Activated naive CD4-positive, alpha-beta T cell (primary cell): ENCODE data around the gene ZNRF1.
"Not testable (repeated sequence)": the region's sequence is repeated elsewhere in the genome, so short reads cannot be mapped to it uniquely, and the experiment has no call there.

Source experiments
- DNase-seq, 4 experiments: peaks; one replicate each; lab custom pipeline; 2025; lab: John Stamatoyannopoulos, UW

Gene ZNRF1

DNA sequence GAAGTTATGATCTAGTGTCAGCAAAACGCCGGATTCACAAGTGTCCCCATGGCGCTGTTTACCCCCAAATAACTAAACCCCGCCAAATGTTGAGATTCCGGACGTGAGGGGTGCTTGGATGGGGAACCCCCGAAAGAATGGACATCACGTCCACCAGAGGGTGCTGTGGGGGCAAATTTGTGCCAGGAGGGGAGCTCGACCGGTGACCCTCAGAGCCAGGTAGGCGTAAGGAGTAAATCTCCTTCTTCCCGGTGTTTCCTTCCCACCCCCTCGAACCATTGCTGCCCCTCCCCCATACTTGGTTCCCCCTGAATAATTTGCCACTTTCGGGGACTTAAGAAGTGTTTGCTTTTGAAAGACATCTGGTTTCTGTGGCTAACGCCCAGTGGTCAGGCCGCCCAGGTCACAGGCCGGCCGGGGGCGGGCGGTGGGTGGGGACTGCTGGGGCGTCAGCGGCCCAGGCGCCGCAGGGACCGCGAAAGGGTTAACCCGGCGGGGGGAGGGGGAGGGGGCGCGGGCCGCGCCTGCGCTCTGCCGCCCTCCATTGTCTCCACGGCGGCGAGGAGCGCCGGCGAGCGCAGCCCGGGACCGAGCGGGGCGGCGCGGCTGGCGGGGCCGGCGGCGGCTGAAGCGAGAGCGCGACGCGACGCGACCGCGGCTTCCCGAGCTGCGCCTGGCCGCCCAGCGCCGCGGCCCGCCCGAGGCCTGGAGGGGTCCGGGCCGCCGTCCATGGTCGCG lies at the start of gene ZNRF1:
TSS of gene ZNRF1 (plus strand) at position 544 of the 738 bp plus-strand sequence. CDS start 648 bp downstream, outside the sequence.
- DNase-seq, result peak; percentile 41 to 81 (median 61)

GRCh38 chr16:74949309-74949708 lies 49.5 kb upstream of the ZNRF1 start:
- no peak for DNase-seq

DNA sequence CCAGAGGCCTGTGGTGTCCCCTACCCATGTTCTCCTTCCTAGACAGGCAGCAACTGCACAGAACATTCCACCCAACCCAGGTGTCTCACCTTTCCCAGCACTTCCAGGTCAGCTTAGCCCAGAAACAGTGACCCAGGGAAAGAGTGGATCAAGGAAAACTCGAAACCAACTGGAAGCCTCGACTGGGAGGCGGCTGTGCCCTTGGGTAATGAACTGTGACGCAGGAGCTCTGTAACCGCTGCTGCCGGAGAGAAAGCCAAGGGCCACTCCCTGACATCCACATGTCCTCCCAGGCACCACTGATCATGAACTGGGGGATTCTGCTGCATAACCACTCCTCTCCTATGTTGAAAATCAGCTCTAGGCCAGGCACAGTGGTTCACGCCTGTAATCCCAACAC lies 48.3 kb upstream of the ZNRF1 start:
- DNase-seq, result no peak

DNA sequence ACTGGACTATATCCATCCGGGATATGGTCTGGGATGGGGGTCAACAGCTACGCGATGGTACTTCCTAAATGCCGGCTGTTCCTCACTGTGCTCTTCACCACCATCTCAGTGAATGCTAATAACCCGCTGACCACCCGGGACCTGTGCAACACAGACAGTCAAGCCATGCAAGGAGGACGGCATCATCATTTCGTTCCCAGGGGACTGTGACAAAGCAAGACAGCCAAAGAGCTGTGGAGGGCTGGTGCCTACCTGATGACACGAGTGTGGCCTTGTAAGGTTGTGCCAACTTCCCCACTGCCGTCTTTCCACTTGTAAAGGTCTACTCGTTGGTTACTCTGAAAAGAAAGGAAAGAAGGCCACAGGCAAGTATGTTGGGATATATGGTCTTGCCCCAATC lies 47.6 kb upstream of the ZNRF1 start:
- no peak for DNase-seq

GRCh38 chr16:74951681-74952080 lies 47.1 kb upstream of the ZNRF1 start:
- no peak for DNase-seq

GRCh38 chr16:74954763-74955162 lies 44.1 kb upstream of the ZNRF1 start:
- DNase-seq, result no peak

DNA sequence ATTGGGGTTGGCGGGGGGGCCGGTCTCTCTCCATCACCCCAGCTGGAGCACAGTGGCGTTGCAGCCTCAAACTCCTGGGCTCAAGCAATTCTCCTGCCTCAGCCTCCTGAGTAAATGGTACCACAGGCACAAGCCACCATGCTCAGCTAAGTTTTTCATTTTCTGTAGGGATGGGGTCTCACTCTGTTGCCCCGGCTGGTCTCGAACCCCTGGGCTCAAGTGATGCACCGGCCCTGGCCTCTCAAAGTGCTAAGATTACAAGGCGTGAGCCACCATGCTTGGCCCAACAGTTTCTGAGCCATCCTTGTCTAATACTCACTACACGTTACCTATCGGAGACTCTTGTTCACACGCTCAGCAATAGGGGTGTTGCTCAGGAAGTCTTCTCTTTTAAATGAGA lies 25.5 kb upstream of the ZNRF1 start:
- DNase-seq, result no peak

DNA sequence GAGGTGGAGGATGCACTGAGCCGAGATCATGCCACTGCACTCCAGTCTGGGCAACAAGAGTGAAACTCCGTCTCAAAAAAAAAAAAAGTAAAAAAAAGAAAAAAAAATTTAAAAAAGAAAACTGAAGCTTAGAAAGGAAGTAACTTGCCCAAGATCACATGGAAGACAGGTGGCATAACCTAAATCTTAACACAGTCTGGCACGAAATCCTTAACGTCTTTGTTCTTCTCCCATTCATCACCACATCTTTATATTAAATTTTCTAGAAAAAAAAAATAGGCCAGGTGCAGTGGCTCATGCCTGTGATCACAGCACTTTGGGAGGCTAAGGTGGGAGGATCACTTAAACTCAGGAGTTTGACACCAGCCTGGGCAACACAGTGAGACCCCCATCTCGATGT lies 23.2 kb upstream of the ZNRF1 start:
- DNase-seq, result no peak

- no peak for DNase-seq
Observed at GRCh38 chr16:74982256-74982655, 16.6 kb upstream of the ZNRF1 start.

- DNase-seq, result peak in 1 of 4 experiments; percentile 12
Observed at GRCh38 chr16:74984194-74984528, 14.7 kb upstream of the ZNRF1 start.

GRCh38 chr16:74984529-74985296 lies 14.1 kb upstream of the ZNRF1 start, which contains the start of gene WDR59:
WDR59 (minus strand) TSS chr16:74985123; CDS start chr16:74985017, 106 bp downstream.
- peak; percentile 82 to 95 (median 91) for DNase-seq

- no peak for DNase-seq
Observed at GRCh38 chr16:74987027-74987681, 11.7 kb upstream of the ZNRF1 start.

DNA sequence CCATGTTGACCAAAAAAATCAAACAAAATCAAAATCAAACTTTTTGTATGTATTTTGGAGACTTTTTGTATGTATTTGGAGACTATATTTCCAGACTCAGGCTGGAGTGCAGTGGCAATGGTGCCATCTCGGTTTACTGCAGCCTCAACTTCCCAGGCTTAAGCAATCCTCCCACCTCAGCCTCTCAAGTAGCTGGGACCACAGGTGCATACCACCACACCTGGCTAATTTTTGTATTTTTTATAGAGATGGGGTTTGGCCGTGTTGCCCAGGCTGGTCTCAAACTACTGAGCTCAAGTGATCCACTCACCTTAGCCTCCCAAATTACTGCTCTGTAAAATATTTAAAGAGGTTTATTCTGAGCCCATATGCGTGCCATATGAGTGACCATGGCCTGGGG lies 9.0 kb upstream of the ZNRF1 start:
- not testable (repeated sequence) for DNase-seq

GRCh38 chr16:74990832-74991231 lies 8.0 kb upstream of the ZNRF1 start:
- DNase-seq, result no peak

GRCh38 chr16:74991268-74991592 lies 7.6 kb upstream of the ZNRF1 start:
- no peak for DNase-seq

GRCh38 chr16:74991593-74992403 lies 7.0 kb upstream of the ZNRF1 start:
- no peak for DNase-seq

DNA sequence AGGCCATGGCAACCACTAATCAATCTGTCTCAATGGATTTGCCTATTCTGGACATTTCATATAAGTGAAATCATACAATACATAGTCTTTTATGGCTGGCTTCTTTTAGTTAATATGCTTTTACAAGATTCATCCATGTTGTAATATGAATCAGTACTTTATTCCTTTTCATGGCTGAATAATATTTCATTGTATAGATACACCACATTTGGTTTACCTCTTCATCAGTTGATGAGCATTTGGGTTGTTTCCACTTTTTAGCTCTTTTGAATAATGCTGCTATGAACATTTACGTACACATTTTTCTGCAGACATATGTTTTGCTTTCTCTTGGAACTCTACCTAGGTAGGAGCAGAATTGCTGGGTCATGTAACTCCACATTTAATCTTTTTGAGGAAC lies 2.8 kb upstream of the ZNRF1 start:
- no peak for DNase-seq

DNA sequence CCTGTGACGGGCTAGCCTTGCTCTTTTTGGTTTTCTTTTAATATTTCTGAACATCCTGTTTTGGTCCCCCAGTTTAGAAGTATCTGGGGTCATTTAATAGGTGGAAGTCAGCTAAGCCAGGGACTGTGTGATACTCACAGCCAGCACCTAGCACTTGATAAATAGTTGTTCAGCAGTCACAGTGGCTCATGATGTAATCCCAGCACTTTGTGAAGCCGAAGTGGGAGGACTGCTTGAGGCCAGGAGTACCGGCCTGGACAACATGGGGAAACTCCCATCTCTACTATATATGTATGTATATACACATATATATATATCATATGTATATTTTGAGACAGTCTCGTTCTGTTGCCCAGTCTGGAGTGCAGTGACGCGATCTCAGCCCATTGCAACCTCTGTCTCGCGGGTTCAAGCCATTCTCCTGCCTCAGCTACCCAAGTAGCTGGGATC lies 1.8 kb upstream of the ZNRF1 start:
- DNase-seq, result no peak

GRCh38 chr16:74999219-74999608 lies 390 bp downstream of the ZNRF1 start:
- DNase-seq, result peak in 1 of 4 experiments; percentile 43

DNA sequence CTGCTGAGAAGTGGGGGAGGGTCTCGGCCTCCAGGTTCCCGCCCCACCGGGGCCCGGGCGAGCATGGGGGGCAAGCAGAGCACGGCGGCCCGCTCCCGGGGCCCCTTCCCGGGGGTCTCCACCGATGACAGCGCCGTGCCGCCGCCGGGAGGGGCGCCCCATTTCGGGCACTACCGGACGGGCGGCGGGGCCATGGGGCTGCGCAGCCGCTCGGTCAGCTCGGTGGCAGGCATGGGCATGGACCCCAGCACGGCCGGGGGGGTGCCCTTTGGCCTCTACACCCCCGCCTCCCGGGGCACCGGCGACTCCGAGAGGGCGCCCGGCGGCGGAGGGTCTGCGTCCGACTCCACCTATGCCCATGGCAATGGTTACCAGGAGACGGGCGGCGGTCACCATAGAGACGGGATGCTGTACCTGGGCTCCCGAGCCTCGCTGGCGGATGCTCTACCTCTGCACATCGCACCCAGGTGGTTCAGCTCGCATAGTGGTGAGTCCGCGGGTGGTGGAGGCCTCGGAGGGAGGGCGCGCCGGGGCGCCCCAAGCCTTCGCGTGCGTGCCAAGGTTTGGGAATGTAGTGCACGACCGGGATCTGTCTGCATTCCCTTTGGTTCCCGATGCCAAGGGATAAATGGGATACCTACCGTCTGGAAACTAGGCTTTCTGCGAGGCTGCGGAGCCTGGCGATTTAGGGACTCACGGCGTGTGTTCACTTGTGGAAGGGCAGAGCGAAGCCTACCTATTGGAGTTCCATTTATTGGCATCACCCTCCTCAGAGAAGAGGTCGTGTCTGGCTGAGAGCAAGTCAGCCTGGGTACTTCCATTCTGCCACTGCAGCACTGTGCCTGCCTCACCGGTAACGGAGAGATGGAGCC lies 1.0 kb downstream of the ZNRF1 start:
- DNase-seq, result peak; percentile 12 to 66 (median 38)

- DNase-seq, result no peak
Observed at GRCh38 chr16:75000481-75001081, 1.8 kb downstream of the ZNRF1 start.
